Astrocyte (in vitro differentiated cells and primary cell): Measurements from ENCODE around the gene METTL16.

Source experiments
- EZH2 ChIP-seq: IDR thresholded peaks from 2 replicates; pipeline ENCODE4 v1.6.1; 2012; ENCODE audit warnings: mild to moderate bottlenecking, low read length, inconsistent platforms; ENCODE audit not compliant: insufficient read depth
- TF ChIP-seq, protein P1 (sequence below): IDR thresholded peaks from 2 replicates; pipeline ENCODE4 v1.5.1; 2011; ENCODE audit warnings: low read depth, mild to moderate bottlenecking, inconsistent platforms, low read length, moderate library complexity; ENCODE audit not compliant: insufficient read depth

DNA sequence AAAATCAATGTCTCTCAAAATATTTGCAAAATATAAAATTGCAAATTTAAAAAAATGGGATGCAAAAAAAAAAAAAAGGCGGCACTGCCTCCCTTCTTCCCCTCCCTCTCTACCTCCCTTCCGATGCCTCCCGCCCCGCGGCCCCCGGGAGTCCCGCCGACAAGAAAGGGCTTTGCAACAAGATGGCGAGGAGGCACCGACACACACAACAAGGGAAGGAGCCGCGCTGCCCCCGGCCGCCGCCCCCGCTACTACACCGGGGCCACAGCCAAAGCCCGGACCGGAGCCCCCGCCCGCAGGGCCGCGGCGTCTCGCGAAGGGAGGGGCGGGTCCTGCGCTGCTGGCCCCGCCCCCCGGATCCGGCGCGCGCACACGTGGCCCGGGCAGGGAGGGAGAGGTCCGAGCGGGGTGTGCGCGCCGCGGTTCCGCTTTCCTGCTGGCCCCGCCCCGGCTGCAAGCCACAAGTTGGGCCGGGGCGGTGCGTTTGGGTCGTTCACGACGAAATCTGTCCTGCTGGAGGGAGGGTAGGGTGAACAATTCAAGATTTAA is 110.7 kb downstream of the METTL16 start, which contains the start of gene MNT:
- TF ChIP-seq, protein P1, sequence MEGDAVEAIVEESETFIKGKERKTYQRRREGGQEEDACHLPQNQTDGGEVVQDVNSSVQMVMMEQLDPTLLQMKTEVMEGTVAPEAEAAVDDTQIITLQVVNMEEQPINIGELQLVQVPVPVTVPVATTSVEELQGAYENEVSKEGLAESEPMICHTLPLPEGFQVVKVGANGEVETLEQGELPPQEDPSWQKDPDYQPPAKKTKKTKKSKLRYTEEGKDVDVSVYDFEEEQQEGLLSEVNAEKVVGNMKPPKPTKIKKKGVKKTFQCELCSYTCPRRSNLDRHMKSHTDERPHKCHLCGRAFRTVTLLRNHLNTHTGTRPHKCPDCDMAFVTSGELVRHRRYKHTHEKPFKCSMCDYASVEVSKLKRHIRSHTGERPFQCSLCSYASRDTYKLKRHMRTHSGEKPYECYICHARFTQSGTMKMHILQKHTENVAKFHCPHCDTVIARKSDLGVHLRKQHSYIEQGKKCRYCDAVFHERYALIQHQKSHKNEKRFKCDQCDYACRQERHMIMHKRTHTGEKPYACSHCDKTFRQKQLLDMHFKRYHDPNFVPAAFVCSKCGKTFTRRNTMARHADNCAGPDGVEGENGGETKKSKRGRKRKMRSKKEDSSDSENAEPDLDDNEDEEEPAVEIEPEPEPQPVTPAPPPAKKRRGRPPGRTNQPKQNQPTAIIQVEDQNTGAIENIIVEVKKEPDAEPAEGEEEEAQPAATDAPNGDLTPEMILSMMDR, result no peak
- TF ChIP-seq EZH2, result no peak
